K562 treated with DMSO at 1 percent for 24 hours (cell line): ENCODE data around the gene MBOAT2. TPM values are rescaled to one million over a fixed set of nuclear protein-coding genes. Genes with fewer than 3 reads are reported as not detected.

Source experiments
- total RNA-seq: library from RNA; unstranded; fragments of 300-600 nt; gene quantifications from 2 replicates; pipeline ENCODE4 v1.2.3, GENCODE V29; 2022; ENCODE audit warnings: low read depth; ENCODE audit not compliant: insufficient read depth

MBOAT2 gene, protein sequence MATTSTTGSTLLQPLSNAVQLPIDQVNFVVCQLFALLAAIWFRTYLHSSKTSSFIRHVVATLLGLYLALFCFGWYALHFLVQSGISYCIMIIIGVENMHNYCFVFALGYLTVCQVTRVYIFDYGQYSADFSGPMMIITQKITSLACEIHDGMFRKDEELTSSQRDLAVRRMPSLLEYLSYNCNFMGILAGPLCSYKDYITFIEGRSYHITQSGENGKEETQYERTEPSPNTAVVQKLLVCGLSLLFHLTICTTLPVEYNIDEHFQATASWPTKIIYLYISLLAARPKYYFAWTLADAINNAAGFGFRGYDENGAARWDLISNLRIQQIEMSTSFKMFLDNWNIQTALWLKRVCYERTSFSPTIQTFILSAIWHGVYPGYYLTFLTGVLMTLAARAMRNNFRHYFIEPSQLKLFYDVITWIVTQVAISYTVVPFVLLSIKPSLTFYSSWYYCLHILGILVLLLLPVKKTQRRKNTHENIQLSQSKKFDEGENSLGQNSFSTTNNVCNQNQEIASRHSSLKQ
- total RNA-seq = 8.4 and 16.6 TPM in 2 replicates

DNA sequence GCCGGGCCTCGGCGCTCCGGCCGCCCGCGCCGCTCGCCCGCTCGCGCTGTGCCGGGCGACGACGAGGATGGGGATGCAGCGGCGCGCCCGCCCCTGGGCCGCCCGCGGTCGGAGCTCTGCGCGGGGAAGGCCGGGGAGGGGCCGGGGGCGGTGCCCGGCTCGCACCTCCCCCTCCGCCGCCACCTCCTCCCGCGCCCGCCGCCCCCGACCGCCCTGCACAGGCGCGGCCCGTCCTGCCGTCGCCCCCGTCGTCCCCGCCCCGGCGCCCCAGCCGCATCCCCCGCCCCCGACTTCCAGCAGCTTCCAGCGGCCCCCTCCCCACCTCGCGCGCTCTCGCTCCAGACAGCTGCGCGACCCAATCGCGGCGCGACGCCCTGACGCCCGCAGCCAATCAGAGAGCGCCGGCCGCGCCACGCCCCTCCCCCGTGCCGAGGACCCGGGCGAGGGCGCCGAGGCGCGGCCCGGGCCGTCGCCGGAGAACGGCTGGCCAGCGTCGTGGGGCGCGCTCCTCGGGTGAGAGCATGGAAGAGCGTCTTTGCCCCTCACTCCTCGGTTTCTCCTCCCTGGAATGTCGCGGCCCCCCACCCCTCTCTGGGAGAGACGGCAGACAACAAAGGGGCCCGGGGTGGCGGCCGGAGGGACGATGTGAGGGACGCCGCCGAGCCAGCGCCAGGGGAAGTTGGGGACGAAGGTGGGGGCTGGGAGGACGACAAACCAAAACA, at the start of gene MBOAT2:
Gene MBOAT2, minus strand, starts transcription at position 69 of the 722 bp plus-strand sequence. CDS start 70 bp downstream, outside the sequence.

DNA sequence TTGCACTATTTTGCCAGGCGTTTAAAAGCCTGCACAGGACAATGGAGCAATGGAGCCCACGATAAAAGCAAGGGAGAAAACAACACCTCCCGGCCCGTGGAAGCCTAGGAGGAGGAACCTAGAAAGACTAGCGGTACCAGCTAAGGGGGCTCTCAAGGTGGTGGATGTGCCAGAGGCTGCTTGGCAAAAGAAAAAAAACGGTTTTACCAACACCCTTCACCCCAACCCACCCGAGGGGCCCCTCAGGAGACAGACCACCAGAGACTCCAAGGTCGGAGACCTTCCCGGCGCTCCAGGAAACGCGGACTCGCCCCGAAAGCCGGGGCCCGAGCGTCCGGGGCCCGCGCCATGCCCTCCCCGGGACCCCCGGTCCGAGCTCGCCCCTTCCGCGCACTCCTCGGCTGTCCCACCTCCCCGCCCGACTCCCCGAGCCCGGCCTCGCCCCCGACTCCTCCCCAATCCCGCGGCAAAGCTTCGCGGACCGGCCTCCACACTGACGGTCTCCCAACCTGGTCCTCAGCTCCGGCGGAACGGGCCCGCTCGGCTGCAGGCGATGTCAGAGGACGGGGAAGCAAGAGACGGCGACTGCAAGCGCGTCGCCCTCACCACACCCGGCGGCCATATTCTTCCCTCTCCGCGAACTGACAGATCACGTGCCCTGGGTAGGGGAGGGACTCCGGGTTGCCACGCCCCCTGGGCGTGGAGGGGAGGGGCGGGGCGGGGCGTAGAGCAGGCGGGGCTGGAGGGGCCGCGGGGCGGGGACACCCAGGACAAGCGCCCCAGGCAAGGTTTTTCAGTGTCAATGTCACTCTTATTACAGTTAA, 166.3 kb downstream of the MBOAT2 start, which contains the start of gene KIDINS220:
Gene KIDINS220, minus strand, starts transcription at position 643 of the 824 bp plus-strand sequence. CDS start 10,520 bp downstream, outside the sequence.

Other genes starting within 250 kb of the MBOAT2 start
- 20.7 and 24.2 TPM in 2 replicates for gene KIDINS220, start 166.1 kb downstream of the MBOAT2 start, total RNA-seq
- gene ASAP2, start 203.1 kb upstream of the MBOAT2 start, total RNA-seq = 3.1 and 3.3 TPM in 2 replicates